Right ventricle myocardium inferior (tissue), 1 donor: Measurements from ENCODE around the gene UBL5. TPM values are rescaled to one million over a fixed set of nuclear protein-coding genes. Genes with fewer than 3 reads are reported as not detected.
"Not testable (repeated sequence)": the region's sequence is repeated elsewhere in the genome, so short reads cannot be mapped to it uniquely, and the experiment has no call there.

ENCODE experiments used
- ATAC-seq: fragments of 200-7000 bp; cut with Tn5 transposase; one replicate; pipeline ENCODE4 v1.9.1; 2020; ENCODE audit warnings: mild to moderate bottlenecking, moderate library complexity
- DNase-seq: peaks from one replicate; pipeline ENCODE4 v3.0.0; 2021; ENCODE audit errors: missing footprints
- intact Hi-C: fragments of 100-400 bp; cut with DNase I; formaldehyde crosslinking; loops from one replicate; pipeline ENCODE4 v1.11.0; 2022
- total RNA-seq: library from RNA; stranded (reverse); fragmentation: NEBNext Ultra II Directional; extraction: Animal tissue kit (Norgen Biotek cat#: 25700); gene quantifications from one replicate; pipeline ENCODE4 v1.2.1, GENCODE V29; 2021
- donor health status: DM: no; HTN: yes; CAD: no; lungs with severe emphysema.

The UBL5 gene
- total RNA-seq, 1 donor from 2014 or later = 581 TPM

- DNase-seq, intact Hi-C loops, ATAC-seq: not testable (repeated sequence)
These were observed 16.0 kb downstream of the UBL5 start for GRCh38 chr19:9843626-9844273.

- ATAC-seq = no peak
- no peak for DNase-seq
These were observed 19.5 kb downstream of the UBL5 start for GRCh38 chr19:9847087-9847671.

GRCh38 chr19:9848060-9848459, 20.3 kb downstream of the UBL5 start:
- ATAC-seq (no peak), DNase-seq (no peak)
- intact Hi-C loops = no loop called here

More at GRCh38 chr19:9847087-9847671, 19.5 kb downstream of the UBL5 start:
- intact Hi-C loops = no loop called here

- DNase-seq = no peak
- intact Hi-C loops = no loop called here
- no peak for ATAC-seq
These were observed 21.0 kb downstream of the UBL5 start for GRCh38 chr19:9848762-9849161.

GRCh38 chr19:9849791-9850190, 22.1 kb downstream of the UBL5 start:
- ATAC-seq (no peak), DNase-seq (no peak)
- intact Hi-C loops = no loop called here

GRCh38 chr19:9850235-9850959, 22.7 kb downstream of the UBL5 start:
- intact Hi-C loops = no loop called here
- ATAC-seq (no peak), DNase-seq (no peak)

GRCh38 chr19:9854282-9854846, 26.6 kb downstream of the UBL5 start:
- ATAC-seq = no peak
- no peak for DNase-seq
- intact Hi-C loops = no loop called here

GRCh38 chr19:9856609-9857008, 28.9 kb downstream of the UBL5 start:
- intact Hi-C loops = no loop called here
- DNase-seq (no peak), ATAC-seq (no peak)

GRCh38 chr19:9857076-9857721, 29.5 kb downstream of the UBL5 start:
- intact Hi-C loops = no loop called here
- DNase-seq (no peak), ATAC-seq (no peak)

- intact Hi-C loops = no loop called here
- DNase-seq (no peak), ATAC-seq (no peak)
These were observed 30.4 kb downstream of the UBL5 start for GRCh38 chr19:9857920-9858746.

- no peak for DNase-seq
- ATAC-seq = no peak
- intact Hi-C loops = no loop called here
These were observed 31.0 kb downstream of the UBL5 start for GRCh38 chr19:9858766-9859165.

GRCh38 chr19:9860407-9860806, 32.7 kb downstream of the UBL5 start:
- DNase-seq (no peak), ATAC-seq (no peak)
- intact Hi-C loops = no loop called here

- intact Hi-C loops = no loop called here
- DNase-seq (no peak), ATAC-seq (no peak)
These were observed 33.8 kb downstream of the UBL5 start for GRCh38 chr19:9861503-9861902.

- intact Hi-C loops = no loop called here
- DNase-seq = no peak
- no peak for ATAC-seq
These were observed 35.2 kb downstream of the UBL5 start for GRCh38 chr19:9862938-9863337.

- intact Hi-C loops = no loop called here
- DNase-seq (no peak), ATAC-seq (no peak)
These were observed 36.0 kb downstream of the UBL5 start for GRCh38 chr19:9863759-9864158.

- intact Hi-C loops = no loop called here
- no peak for ATAC-seq
- DNase-seq = no peak
These were observed 38.2 kb downstream of the UBL5 start for GRCh38 chr19:9865732-9866501.

- ATAC-seq = no peak
- intact Hi-C loops = no loop called here
- DNase-seq = no peak
These were observed 41.4 kb downstream of the UBL5 start for GRCh38 chr19:9868983-9869617.
